Transverse colon (tissue), 4 donors: ENCODE data around the gene PDE7B. TPM values are rescaled to one million over a fixed set of nuclear protein-coding genes. Genes with fewer than 3 reads are reported as not detected.

Source experiments
- DNase-seq: peaks from one replicate; pipeline ENCODE4 v3.0.0-alpha.2; 2019
- H3K27ac ChIP-seq, 4 donors: fragments of 200-600 bp; sonication (generic); 2 replicates each; pipeline ENCODE4 v1.5.1; 2016 to 2018; ENCODE audit warnings: inconsistent platforms in 4 of 4
- H3K27me3 ChIP-seq: fragments of 200-600 bp; sonication (generic); 2 replicates; pipeline ENCODE4 v1.5.1; 2017; ENCODE audit warnings: inconsistent platforms
- H3K36me3 ChIP-seq, 4 donors: fragments of 200-600 bp; sonication (generic); 2 replicates each; pipeline ENCODE4 v1.5.1; 2017 to 2019; ENCODE audit warnings: inconsistent platforms in 4 of 4
- H3K4me1 ChIP-seq, 4 donors: fragments of 200-600 bp; sonication (generic); 2 replicates each; pipeline ENCODE4 v1.5.1; 2017 to 2020; ENCODE audit warnings: inconsistent platforms in 4 of 4
- H3K4me3 ChIP-seq, 4 donors: fragments of 200-600 bp; sonication (generic); 1 replicate in 1 of 4; 2 replicates in 3 of 4; pipeline versions ENCODE4 v1.5.1 to v1.6.1; 2017 to 2019; ENCODE audit warnings: inconsistent platforms in 4 of 4
- H3K9me3 ChIP-seq, 2 donors: fragments of 200-600 bp; sonication (generic); 2 replicates each; pipeline ENCODE4 v1.5.1; 2017 to 2019; ENCODE audit warnings: inconsistent platforms in 2 of 2
- CTCF ChIP-seq, 5 experiments: fragments of 200-600 bp in 3 of 5; fragments of 450-650 bp in 2 of 5; sonication (generic) in 3 of 5; IDR thresholded peaks; 1 replicate in 2 of 5; 2 replicates in 3 of 5; pipeline ENCODE4 v1.5.1; 2016 to 2017; ENCODE audit warnings: antibody characterized with exemption in 5 of 5, inconsistent platforms in 3 of 5, mild to moderate bottlenecking in 2 of 5, moderate library complexity in 1 of 5
- EP300 ChIP-seq: sonication (generic); formaldehyde crosslinking; IDR thresholded peaks from one replicate; pipeline ENCODE4 v1.6.1; 2017; ENCODE audit warnings: antibody characterized with exemption, low read depth
- POLR2A ChIP-seq: fragments of 450-650 bp; IDR thresholded peaks from one replicate; pipeline ENCODE4 v1.6.1; 2016; ENCODE audit warnings: antibody characterized with exemption, mild to moderate bottlenecking, moderate library complexity
- POLR2AphosphoS5 ChIP-seq, 3 donors: sonication (generic); formaldehyde crosslinking; IDR thresholded peaks; one replicate each; pipeline ENCODE4 v1.6.1; 2016; ENCODE audit warnings: antibody characterized with exemption in 3 of 3
- WGBS, 2 donors: methylation state at CpG; one replicate each; pipeline ENCODE4 v1.1.5; 2018; ENCODE audit warnings: low coverage in 1 of 2; 5-methylcytosine and 5-hydroxymethylcytosine counted together
- in situ Hi-C, 4 donors: fragments of 200-750 bp; cut with MboI; loops; one replicate each; pipeline versions ENCODE4 v1.15.0 to v1.15.1; 2017; ENCODE audit warnings: low sequenced_read_pairs in 3 of 4, low pct_ligation_motif_present in 1 of 4, low pct_unique_long_range_greater_than_20kb in 1 of 4
- intact Hi-C: fragments of 100-400 bp; cut with DNase I; formaldehyde crosslinking; loops from one replicate; pipeline ENCODE4 v1.15.1; 2023; ENCODE audit warnings: low total_unique reads
- total RNA-seq, 4 donors: library from RNA; depleted of rRNA; stranded (reverse); fragments of >200 nt; gene quantifications; one replicate each; pipeline ENCODE4 v1.1.0, GENCODE V29; 2016

PDE7B gene
- total RNA-seq, 4 donors from 2014 or later, result 0.40 to 2.2 (median 1.4) TPM

- H3K4me3 ChIP-seq, result no peak overlapping the region
- 79 to 81% methylated on average over 3 of the region's 3 CpGs for WGBS, 2 donors
- TF ChIP-seq EP300 (no peak), CTCF (IDR thresholded peaks at IDR 0.05) (no peak), POLR2AphosphoS5 (IDR thresholded peaks at IDR 0.05) (no peak), POLR2A (no peak)
- H3K4me1 ChIP-seq, result no peaks in the 10 kb centered on the region
- no peaks in the 10 kb centered on the region for H3K36me3 ChIP-seq
- intact Hi-C loops, result no loop called here
- no peaks in the 10 kb centered on the region for H3K27me3 ChIP-seq
- no peak overlapping the region for H3K27ac ChIP-seq
- in situ Hi-C loops, result no loop called here
- H3K9me3 ChIP-seq, result no peaks in the 10 kb centered on the region
- DNase-seq, result no peak
Observed at GRCh38 chr6:135955099-135955498, 103.6 kb downstream of the PDE7B start.

GRCh38 chr6:135962731-135963130 lies 111.2 kb downstream of the PDE7B start:
- H3K9me3 ChIP-seq, result no peaks in the 10 kb centered on the region
- H3K27me3 ChIP-seq, result no peaks in the 10 kb centered on the region
- H3K27ac ChIP-seq, result no peak overlapping the region
- intact Hi-C loops, result no loop called here
- H3K4me1 ChIP-seq, result no peaks in the 10 kb centered on the region
- no peak overlapping the region for H3K4me3 ChIP-seq
- H3K36me3 ChIP-seq, result no peaks in the 10 kb centered on the region
- no peak for DNase-seq
- WGBS, 2 donors, result 95% methylated on average over 2 of the region's 2 CpGs; no CpG with 5 or more reads in 1 of the 2 donors
- TF ChIP-seq EP300, result no peak
- no peak for TF ChIP-seq POLR2A
- no peak for TF ChIP-seq POLR2AphosphoS5 (IDR thresholded peaks at IDR 0.05)
- no peak for TF ChIP-seq CTCF (IDR thresholded peaks at IDR 0.05)
- in situ Hi-C loops, result no loop called here

- H3K4me3 ChIP-seq, result no peak overlapping the region
- WGBS, 2 donors, result 89 to 91% methylated on average over 3 to 7 of the region's 7 CpGs
- no peak overlapping the region for H3K27ac ChIP-seq
- intact Hi-C loops (loop anchor here (5.0 kb wide), 1 partner anchor 978 kb away; no protein-coding TSS in a partner anchor), in situ Hi-C loops (no loop called here)
- DNase-seq, result no peak
- no peaks in the 10 kb centered on the region for H3K4me1 ChIP-seq
- H3K36me3 ChIP-seq, result no peaks in the 10 kb centered on the region
- no peaks in the 10 kb centered on the region for H3K9me3 ChIP-seq
- TF ChIP-seq EP300 (no peak), POLR2A (no peak), POLR2AphosphoS5 (IDR thresholded peaks at IDR 0.05) (no peak), CTCF (IDR thresholded peaks at IDR 0.05) (no peak)
- H3K27me3 ChIP-seq, result no peaks in the 10 kb centered on the region
Observed at GRCh38 chr6:135970750-135971149, 119.2 kb downstream of the PDE7B start.

- Histone ChIP-seq H3K4me3 (no peak overlapping the region), H3K27me3 (no peaks in the 10 kb centered on the region), H3K36me3 (no peaks in the 10 kb centered on the region), H3K9me3 (no peaks in the 10 kb centered on the region), H3K27ac (no peak overlapping the region), H3K4me1 (no peaks in the 10 kb centered on the region)
- TF ChIP-seq CTCF (IDR thresholded peaks at IDR 0.05), result no peak
- no peak for TF ChIP-seq POLR2AphosphoS5 (IDR thresholded peaks at IDR 0.05)
- TF ChIP-seq EP300, result no peak
- no peak for TF ChIP-seq POLR2A
- 88 to 91% methylated on average over 3 of the region's 3 CpGs for WGBS, 2 donors
- intact Hi-C loops (loop anchor here (5.0 kb wide), 1 partner anchor 979 kb away; no protein-coding TSS in a partner anchor), in situ Hi-C loops (no loop called here)
- no peak for DNase-seq
Observed at GRCh38 chr6:135971351-135971750, 119.8 kb downstream of the PDE7B start.
